GM19099 (cell line): ENCODE measurements around the gene CAPZB.

ENCODE experiments used
- POLR2A ChIP-seq: IDR thresholded peaks from 3 replicates; pipeline ENCODE4 v1.6.1; 2011; ENCODE audit warnings: low read depth; ENCODE audit not compliant: insufficient read length; ENCODE audit errors: extremely low read depth

CAPZB gene

DNA sequence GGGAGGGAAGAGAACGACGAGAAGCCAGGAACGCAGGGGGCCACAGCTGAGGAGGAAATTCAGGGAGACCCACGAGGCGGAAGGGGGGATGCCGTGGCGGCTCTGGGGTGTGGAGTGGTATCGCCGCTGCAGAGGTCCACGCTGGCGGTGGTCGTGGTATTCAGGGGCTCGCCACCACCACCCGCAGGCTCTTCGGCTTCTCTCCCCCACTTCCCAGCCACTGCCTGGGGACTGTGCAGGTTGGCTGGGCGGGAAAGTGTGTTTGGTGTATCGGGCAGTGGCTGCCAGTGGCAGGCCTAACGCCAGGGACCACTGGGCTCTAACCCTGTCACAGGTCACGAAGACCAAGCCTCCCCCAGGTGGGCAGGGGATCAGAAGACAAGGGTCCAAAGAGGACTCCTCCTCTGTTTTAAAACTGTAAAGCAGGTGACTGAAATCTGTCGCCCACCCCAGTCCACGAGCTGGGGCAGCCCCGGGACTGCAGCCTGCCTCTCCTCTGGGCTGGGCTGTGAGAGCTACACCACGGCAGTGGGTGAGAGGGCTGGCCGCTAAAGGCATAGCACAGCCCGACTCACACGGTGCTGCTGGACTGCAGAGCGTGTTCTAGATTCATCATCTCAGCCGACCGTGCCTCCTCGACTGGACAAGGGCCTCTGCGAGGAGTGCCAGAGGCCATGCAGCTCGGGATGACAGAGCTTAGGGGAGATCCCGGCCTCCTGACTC is 142.3 kb downstream of the CAPZB start:
- no peak for TF ChIP-seq POLR2A

- TF ChIP-seq POLR2A: no peak
Observed at GRCh38 chr1:19342062-19342750, 143.1 kb downstream of the CAPZB start.

DNA sequence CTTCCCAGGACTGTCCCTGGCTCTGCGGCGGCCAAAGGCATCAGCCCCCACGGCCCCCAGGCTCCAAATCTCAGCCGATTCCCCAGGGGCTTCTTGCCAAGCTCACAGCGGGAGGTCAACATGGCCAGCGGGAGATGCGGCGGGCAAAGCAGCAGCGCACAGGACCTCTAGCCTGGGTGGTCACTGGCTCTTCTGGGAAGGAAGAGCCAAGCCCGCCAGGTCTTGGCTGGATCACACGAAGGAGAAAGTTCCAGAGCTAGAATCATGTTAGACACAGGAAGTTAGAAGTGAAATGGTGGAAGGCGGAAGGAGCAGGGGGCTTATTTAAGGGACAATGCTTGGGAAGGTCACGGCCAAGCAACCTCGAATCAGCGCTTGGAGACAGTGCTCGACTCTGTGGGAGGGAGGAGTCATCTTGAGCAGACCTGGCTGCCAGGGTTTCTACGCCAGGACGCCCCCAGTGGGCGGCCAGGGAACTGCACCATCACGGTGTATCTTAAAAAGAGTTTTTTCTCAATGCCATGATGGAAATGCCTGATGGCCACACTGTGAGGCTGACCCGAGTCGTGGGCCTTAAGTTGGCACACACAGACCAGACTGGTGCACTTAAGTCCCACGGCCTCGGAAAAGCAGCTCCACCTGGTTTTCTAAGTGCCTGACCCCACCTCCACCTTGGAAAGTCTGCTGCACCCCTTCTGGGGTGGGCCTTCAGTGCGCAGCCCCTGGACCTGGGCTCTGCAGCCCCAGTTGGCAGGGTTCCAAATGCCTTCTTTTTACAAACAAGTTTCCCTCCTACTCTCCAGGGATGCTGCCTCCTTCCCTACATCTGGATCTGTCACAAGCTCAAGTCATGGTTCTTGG is 143.9 kb downstream of the CAPZB start:
- TF ChIP-seq POLR2A: no peak

DNA sequence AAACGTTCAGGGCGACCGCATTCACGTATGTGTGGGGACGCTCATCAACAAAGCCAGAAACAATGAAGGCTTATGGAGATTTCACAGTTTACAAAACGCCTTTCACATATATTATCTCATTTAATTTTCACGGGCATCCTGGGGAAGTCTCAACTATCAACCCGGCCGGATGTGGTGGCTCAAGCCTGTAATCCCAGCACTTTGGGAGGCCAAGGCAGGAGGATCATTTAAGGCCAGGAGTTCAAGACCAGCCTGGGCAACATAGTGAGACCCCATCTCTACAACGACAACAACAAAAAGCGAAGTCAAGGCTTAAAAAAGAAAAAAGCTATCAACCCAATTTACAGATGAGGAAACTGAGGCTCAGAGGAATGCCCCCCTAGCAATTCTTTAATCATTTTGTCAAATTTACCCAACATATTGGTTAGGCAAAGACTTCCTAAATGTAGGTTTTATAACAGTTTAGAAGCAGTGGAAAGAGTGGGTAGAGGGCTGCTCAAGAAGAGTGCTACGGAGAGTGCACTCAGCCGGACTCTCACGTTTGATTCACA is 144.9 kb downstream of the CAPZB start:
- no peak for TF ChIP-seq POLR2A

DNA sequence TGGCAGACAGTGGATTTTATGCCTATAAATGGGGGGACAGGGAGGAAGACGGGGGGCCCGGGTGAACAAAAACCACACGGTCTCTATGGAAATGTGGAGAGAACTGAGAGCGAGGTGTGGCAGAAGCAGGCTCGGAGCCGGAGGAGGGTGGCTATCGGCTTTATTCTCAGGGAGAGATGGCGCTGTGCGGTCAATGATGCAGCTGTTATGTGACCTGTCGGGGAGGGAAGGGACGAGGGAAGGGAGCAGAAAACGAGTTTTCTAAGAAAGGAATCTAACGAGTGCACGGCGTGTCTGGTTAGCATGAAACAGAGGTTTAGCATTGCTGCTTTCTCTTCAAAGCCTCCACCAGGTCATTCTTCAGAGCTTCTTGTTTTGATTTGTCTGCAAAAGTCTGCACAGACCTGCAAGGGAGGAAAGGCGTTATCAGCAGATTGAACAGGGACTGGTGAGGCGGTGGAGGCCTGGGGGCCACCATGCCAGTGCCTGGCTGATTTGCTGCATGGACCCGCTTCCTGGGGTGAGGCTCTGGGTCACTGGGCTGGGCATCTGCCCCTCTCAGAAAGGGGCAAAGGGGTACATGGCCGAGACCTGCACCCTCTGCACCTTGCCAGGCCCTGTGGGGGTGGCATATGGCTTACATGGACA is 146.0 kb downstream of the CAPZB start:
- no peak for TF ChIP-seq POLR2A

DNA sequence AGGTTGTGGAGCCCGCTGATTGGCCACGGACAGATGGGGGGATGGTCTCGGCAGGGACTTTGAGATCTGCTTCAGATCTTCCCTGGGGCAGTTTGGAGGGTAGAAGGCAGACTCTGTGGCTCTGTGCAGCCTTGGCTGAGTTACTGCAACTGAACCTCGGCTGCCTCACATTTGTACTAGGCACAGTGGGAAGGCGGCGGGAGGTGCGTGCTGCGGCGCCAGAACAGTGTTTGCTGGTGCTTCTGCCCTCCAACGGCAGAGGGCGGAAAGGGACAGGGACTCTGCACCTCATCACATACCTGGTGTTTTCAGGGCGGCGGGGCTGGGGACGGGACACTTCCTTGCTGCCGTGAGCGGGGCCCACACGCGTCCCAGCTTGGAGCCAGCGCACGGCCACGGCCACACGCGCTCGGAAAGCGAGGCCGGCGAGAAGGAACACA is 147.0 kb downstream of the CAPZB start:
- no peak for TF ChIP-seq POLR2A

DNA sequence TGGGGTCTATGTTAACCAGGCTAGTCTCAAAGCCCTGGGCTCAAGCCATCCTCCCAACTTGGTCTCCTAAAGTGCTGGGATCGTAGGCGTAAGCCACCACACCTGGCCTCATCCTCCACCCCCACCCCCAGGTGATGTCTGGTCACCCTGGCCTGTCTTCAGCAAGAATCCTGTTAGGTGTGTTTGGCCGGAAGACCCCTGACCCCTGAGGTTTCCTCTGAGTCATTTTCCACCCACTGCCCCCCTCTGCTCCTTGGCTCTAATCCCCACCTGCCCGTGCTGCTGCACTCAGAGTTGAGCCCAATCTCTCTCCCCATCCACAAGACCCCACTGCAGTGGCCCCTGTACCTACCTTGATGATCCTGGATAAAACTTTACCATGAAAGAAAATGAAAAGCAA is 148.1 kb downstream of the CAPZB start:
- TF ChIP-seq POLR2A: no peak

- no peak for TF ChIP-seq POLR2A
Observed at GRCh38 chr1:19336543-19336942, 148.8 kb downstream of the CAPZB start.

- no peak for TF ChIP-seq POLR2A
Observed at GRCh38 chr1:19333587-19334354, 151.6 kb downstream of the CAPZB start.

DNA sequence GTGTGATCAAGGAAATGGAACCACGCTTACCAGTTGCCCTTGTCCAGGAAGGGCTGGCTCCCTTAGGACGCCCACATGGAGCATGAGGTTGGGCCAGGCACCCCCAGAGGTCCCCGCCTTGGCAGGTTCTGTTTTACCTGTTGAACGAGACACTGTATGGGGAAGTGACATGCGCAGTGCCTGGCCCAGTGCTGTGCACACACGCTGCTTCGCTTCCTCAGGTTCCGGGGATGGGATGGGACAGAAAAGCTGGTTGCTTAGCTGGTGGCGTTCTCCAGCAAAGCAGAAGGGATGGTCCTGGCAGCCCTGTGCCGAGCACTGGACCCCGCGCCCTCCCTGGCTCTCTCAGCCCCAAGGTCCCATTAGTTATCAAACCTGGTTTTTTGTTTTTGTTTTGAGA is 152.5 kb downstream of the CAPZB start:
- TF ChIP-seq POLR2A: no peak

DNA sequence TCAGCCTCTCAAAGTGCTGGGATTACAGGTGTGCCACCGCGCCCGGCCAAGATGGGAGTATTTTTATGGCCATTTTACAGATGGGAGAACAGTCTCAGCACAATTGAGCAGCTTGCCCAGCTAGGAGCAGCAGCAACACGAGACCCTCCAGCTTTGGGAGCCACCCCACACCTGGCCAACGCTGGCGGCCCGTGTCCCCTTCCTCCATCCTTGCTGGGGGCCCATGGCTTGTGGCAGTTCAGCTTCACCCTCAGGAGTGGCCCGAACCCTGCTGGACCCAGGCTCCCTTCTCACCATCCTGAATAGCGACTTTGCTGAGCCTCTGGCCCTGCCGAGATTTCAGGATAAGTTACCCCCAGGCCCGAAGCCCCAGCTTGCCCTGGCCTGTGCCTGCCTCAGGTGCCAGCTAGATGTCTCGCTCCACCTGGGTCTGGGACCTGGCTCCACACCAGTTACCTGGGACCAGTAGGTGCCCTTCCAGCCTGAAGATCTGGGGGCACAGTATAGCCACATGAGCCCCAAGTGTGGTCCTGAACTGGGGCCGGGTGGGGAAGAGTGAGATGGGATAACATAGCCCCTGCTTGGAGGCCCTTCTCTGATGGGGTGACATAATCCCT is 154.0 kb downstream of the CAPZB start:
- TF ChIP-seq POLR2A: no peak

DNA sequence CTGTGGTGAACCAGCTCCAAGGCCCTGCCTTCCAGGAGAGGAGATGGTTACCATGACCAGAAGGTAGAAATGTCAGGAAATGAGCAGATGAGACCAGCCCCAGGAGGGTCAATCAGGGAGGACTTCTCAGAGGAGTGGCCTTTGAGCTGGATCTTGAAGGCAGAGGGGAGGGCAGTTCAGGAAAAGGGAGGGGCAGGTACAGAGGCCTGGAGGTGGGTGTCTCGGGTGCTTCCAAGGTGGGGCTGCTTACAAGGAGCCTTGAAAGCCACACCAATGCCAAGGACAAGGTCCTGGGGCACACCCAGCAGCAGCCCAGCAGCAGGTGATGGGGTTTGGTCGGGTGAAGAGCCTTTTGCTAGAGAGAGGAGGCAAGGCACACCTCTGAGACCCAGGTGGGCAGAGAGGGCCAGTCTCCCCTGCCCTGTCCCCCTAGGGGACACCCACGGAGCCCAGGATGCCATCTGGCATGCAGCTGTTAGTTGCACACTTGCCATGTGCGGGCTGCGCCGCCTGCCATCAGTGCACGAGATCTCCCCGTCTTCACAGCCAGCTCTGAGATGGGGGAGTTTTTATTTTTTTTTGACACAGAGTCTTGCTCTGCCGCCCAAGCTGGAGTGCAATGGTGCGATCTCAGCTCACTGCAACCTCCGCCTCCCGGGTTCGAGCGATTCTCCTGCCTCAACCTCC is 154.7 kb downstream of the CAPZB start:
- TF ChIP-seq POLR2A: no peak

DNA sequence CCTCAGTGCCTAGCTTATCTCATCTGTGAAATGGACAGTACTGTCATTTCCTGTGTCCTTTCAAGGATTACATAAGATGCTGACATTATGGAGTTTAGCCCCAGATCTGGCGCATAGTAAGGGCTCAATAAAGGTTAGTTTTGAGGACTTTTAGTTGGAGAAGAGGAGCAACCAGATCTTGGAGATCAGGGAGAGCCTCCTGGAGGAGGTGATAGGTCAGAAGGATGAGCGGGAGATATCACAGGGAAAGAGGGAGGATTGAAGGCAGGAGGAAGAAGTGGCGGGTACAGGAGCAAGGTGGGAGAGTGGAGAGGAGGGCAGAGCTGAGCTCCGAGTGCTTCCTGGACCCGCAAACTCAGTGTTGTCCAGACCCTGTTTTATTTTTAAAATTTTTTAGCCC is 155.7 kb downstream of the CAPZB start:
- no peak for TF ChIP-seq POLR2A

DNA sequence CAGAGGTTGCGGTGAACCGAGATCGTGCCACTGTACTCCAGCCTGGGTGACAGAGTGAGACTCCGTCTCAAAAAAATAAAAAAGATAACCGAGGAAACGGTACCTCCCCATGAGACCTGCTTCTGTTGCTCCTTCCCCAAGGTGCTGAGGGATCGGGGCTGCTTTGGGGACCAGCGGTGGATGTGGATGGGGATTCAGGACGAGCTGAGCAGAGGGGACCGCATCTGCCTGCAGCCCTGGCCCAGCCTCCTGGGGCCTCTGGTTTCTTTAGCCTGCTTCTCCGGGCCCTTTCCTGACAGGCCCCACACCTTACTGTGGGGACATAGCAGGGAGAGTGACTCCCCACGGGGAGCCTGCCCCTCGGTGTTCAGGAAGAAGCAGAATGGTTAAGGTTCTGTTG is 156.2 kb downstream of the CAPZB start:
- no peak for TF ChIP-seq POLR2A

GRCh38 chr1:19328486-19328885 is 156.9 kb downstream of the CAPZB start:
- no peak for TF ChIP-seq POLR2A
